Stimulated activated CD8-positive, alpha-beta memory T cell treated with anti-CD3 and anti-CD28 coated beads, Interleukin-4, amount 100 ng/mL, for 4 hours (primary cell): ENCODE results near the gene PDGFRB.
A peak's percentile ranks its signal among the peaks of the same experiment; 100 is the strongest.

Source experiments
- DNase-seq, 2 donors: peaks; one replicate each; pipeline ENCODE4 v3.0.0-alpha.2; 2020; ENCODE audit warnings: low read depth in 2 of 2, low spot score in 1 of 2

PDGFRB gene

DNA sequence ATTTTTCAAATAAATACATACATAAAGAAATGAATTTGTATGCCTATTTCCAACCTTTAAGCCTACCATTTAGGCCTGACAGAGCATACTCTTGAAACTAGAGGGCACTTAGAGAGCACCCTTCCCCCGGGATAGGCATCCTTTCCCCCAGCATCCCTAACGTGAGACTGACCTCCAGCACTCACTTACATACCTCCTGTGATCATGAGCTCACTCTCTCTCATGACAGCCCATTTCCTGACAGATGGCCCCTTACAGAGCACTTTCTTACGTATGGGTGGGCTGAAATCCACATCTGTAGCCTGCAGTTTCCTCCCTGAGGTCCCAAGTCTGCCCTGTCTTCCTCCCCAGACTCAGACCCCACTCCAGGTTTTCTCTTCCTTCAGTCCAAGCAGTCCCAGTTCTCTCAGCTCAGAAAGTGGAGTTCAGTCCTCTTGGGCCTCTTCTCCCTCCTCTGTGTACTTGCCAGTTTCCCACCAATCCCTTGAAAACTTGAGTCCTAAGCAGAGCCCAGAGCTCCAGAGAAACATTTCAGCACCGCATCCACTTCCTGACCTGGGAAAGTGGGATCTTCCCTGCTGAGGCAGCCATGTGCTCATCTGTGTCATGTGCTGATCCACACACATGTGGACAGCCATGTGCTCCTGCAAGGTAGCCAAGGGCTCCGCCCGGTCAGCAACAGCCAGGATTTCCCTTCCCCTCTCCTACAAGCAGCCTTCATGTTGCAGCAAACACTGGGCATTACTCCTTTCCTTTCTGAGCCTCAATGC lies 8.8 kb upstream of the PDGFRB start:
- no peak for DNase-seq

DNA sequence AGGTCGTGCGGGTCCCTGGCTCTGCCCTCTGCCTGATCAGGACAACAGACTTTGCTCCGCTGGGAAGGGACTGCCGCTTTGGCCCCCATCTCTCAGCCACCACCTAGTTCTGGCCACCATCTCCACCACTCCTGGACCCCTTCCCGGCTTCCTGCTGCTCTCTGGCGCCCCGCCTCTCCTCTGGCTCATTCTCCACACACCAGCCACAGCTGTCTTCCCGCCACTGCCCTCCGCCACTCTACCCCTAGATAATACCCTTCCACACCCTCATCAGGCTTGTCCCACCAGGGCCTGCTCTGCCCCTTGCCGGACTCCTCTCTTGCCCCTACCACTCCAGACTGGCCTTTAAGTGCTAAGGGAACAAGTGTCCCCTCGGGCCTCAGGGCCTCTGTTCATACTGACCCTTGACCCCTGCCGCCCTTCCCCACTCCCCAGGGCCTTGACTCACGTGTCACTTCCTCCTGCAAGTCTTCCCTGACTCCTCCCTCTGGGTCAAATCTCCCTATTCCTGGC lies 8.0 kb upstream of the PDGFRB start:
- DNase-seq, result no peak

DNA sequence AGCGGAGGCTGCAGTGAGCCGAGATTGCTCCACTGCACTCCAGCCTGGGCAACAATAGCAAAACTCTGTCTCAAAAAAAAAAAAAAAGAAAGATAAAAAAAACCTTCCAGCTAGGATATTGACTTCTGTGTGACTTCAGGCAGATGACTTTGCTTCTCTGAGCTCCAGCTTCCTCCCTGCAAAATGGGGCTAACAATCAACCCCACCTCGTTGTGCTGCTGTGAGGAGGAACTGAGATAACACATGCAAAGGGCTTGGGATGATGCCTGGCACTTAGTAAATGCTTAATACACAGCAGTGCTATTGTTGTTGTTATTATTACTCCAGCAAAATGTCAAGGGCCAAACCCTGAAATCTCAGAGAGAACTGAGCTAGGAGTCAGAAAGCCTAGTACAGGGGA lies 7.4 kb upstream of the PDGFRB start:
- DNase-seq, result no peak

DNA sequence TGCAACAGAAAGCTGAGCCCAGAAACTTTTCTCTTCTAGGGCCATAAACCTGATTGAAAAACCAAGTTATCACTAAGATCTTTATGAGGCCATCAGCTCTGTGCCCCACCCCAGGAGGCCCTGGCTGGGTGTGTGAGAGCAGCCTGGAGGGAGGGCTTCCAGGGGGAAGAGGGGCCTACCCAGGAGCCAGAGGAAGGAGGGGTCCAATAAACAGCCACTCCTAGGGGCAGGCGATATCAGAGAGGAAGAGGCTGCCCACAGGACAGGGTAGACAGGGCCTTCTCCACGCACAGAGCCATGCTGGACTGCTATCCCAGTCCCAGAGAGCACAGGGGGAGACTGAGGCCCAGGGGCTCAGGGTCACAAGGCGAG lies 6.5 kb upstream of the PDGFRB start:
- no peak for DNase-seq

DNA sequence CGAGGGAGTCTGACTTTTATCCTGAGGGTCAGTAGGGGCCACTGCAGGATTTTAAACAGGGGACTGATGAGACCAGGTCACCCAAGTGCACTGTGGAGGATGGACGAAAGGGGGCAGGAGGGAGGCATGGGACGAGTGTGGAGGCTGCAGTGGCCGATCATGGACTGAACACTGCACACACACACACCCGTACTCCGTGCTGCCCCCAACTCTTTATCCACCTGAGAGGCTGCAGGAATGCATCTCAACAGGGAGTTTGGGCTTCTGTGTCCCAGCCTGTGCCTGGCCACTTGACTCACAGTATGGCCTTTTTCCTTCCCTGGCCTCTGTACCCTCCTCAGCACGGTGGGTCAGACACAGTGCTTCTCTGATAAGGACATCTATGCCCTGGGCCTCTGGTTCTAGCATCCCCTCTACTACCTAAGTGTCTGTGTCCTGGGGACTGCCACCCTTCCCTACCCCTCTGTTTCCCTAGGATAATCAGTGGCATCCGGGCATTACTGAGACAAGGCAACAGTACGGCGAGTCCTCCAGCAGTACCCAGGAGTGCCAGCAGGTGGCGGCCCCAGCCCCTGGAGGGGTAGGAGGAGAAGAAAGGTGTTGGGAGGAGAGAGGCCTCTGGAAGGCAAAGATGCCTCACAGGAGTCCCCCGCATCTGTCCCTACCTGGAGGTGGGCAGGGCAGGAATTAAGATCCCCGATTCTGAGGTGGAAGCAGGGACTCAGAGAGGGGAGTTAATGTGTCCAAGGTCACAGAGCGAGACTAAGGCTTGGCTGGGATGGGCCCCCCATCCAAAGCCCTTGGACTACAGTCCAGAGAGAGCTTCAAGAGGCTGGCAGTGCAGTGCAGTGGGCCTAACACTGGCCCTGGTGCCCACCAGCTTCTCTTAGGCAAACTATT lies 5.8 kb upstream of the PDGFRB start:
- DNase-seq, result peak; percentile 32 to 52

DNA sequence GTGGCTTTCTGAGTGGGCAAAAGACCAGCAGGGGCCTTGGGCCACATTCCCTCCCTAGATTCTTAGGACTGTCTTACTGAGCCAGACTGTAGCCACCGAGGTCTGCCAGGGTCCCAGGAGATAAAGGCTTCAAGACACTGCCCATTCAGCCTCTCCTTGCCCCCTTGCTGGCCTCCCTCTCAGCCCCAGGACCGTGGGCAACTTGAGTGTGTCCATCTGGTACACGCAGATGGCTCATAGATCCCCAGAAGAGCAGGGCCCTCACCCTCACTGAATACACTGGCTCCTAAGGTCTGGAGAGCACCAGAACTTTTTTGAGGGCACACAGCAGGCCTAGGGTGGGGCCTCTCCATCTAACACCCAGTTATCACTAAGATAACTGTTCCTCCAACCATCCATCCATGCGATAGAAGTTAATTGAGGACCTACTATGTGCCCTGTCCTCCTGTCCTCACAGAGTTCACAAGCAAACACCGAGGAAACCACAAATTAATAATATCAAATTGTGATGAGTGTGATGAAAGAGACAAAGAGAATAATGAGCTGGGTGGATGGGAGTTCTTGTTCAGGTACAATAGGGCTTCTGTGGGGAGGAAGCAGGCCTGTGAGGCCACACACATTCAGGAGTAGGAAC lies 4.9 kb upstream of the PDGFRB start:
- DNase-seq, result no peak

DNA sequence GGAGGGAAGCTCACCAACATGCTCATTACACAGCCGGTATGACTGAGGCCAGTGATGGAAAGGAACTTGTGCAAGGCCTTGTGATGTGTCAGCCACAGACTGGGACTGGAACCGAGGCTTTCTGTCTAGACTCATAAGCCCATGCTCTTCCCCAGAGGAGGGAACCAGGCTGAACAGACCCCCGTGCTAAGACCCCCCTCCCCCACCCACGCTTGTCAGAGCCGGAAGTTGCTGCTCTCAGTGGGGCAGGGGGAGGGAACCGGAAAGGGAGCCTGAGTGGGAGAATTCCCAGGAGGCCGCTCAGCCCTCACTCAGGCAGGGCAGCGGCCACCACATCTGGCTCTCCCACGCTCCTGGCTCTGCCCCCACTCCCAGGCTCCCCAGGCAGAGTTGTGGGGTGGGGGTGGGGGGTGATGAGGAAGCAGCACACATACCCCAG lies 4.1 kb upstream of the PDGFRB start:
- no peak for DNase-seq

DNA sequence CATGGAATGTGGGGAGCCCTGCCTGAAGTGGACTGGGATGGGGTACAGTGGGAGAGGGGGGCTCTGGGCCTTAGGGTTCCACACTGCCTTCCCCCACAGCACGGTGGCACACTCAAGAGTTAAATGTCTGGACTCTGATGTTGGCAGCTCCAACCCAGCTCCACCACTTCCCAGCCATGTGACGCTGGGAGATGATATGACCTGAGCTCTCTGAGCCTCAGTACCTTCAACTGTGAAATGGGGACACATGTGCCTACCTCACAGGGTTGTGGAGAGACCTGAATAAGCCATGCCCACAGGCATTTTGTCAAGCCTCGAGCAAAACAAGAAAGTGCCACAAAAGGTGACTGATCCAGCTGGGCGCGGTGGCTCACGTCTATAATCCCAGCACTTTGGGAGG lies 3.4 kb upstream of the PDGFRB start:
- DNase-seq, result no peak

DNA sequence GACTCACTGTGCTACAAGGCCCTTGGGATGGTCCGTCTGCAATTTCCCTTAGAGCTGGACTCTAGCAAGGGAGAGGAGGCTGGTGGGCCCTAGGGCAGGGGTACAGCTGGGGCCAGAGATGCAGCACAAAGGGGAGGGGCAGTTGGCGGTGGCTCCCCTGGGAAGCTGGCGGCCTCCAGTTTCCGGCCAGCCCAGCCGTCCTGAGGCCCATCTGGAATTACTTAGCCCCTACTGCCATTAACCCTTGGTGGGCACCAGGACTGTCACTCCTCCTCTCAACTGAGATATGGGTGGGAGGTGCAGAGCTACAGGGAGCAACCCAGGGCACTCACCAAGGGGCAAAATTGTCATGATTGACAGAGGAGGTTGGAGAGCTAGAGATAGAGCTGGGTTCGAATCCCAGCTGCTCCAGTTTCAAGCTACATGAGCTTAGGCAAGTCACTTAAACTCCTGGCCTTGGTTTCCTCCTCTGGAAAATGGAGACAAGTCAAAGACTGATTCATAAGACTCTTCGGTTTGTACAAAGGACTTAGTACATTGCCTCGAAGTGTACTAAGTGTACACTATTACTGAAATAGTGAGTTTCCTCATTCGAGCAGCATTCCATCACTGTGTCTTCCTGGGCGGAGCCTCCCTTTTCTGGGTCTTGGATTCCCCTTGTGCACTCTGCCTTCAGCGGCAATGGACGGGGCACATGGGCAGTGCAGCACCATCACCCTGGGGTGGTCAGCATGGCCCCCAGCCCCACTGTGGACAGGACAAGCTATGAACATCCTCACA lies 2.7 kb upstream of the PDGFRB start:
- no peak for DNase-seq

DNA sequence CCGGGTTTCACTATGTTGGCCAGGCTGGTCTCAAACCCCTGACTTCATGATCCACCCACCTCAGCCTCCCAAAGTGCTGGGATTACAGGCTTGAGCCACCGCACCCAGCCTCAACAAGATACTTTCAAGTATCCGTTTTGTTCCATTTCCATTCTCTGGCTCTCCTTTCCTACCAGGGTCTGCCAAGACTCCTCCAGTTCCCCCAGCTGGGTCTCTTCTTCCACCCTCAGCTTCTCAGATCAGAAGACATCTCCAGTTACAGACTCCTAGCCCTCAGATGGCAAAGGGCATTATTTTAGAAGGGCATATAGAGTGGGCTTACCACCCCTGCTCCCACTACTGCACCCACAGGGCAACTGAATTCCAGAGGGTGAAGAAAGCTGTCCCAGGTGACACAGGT lies 1.5 kb upstream of the PDGFRB start:
- no peak for DNase-seq

DNA sequence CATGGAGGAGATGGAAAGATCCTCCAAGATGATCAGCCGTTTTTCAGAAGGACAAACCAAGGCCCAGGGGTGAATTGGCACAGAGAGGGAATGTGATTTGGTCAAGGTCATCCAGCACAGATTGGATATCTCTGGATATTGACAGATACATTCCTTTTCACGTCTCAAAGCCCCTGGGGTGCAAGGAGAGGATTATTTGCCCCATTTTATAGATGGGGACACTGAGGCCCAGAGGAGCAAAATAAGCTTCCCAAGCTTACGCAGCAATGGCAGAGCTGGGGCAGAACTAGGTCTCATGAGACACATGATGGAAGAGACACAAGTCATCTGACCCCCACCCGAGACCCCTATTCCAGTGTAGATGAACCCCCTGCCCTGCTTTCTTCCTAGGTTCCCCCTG lies 895 bp upstream of the PDGFRB start:
- DNase-seq, result no peak

DNA sequence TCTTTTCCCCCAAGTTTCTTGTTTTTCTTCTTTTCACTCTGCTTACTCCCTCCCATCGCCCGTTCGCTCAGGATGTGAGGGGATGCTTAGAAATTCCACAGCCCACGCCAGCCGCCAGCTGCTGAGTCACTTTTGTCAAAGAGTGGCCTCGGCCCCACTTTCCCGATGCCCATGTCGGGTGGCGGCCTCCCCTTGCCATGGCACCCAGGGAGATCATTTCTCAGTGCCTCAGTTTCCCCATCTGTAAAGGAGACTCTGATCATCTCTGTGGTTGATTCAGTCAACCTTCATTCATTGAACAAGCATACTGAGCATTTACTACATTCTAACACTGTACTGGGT lies 353 bp upstream of the PDGFRB start:
- DNase-seq, result no peak

DNA sequence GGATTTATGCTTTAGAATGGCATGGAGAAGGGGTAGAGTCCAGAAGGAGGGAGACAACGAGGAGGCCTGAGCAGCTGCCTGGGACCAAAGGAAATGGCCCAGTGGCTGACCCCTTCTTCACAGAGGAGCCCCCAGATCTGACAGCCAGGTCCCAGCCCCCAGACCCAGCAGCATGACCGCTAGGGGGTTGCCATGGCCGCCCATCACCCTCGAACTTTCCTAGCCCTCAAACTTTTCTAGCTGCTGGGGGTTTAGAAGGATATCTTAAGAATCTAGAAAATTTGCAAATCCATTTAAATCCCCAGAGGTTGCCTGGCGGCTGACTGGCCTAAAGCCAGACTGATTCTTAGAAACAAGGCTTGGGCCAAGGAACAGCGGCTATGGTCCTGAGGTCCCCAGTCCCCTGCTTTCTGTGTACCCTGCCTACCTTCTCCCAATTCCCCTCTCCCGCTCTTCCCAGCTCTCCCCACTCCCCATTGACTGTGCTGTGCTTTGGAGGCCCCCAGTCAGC lies 972 bp downstream of the PDGFRB start:
- no peak for DNase-seq

DNA sequence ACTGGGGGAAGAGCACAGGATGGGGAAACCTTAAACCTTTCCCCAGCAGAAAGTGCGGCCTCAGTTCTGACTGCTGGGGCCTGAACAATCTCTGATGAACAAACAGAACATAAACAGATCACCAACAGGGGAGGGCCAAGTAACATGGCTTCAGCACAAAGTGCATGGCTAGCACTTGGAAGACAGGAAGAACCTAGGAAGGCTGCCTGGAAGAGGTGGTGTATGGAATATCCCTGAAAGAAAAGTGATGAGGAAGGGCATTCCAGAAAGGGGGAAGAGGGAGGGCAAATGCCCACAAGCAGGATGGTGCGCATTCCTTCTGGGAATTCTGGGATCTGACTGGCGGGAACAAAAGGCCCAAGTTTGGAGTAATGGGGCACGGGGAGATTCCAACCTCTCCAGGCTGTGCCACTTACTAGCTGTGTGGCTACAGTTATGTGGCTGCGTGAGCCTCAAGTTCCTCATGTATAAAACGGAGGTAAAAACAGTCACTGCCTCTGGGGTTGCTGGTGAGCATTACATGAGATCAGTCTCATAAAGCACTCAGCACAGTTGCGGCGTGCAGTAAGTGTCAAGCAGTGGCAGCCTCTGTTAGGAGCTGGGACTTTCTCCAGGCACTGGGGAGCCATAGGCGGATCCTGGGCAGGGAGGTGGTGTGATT lies 1.6 kb downstream of the PDGFRB start:
- DNase-seq, result no peak

DNA sequence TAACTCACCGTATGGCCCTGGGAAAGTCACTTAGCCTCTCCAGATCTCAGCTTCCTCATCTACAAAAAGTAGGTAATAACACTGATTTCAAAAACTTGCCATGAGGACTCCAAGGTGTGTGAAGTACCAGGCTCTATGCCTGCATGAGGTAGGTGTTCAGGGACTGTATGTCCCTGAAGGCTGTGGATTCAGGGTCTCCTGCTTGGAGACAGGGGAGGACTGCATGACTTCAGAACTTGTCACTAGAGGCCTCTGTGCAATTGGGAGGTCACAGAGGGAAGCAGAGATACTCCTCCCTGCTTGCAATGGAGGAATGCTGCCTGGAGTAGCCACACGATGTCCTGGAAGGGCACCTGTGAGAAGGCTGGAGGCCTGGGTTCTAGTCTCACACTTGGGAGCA lies 2.2 kb downstream of the PDGFRB start:
- DNase-seq, result no peak

DNA sequence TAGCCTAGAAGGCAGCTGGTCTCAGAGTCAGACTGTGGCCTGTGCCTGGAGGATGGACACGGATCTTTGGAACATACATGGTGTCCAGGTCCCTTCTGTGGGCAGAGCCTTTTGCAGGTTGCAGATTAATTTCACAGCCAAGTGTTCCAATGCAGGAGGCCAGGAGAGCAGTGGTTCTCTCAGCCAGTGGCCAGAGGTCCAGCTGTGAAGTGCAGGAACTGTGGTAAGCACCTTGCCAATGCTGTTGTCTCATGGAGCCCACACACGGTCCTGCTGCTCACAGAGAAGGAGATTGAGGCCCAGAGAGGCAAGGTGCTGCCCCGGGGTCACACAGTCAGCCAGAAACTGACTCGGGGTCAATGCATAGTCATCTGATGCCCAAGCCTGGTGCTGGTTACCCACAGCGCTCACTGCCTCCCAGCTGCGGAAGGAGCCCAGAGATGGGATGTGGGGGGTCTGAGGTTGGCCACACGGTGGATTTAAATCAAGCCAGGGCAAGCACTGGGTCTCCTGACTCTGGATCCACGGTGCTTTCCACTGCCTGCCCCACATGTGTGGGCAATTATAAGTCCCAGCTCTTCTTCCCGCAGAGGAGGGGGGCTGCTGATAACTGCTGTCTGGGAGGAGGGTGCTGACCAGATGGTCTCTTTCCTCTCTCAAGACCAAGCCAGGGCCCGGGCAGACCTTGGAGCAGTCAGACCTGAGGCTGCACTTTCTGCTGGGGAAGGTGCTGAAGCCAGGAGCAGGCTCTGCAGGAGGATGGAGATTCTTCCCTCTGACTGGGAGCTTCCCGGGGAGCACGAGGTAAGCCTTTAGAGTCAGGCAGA lies 2.8 kb downstream of the PDGFRB start:
- no peak for DNase-seq

DNA sequence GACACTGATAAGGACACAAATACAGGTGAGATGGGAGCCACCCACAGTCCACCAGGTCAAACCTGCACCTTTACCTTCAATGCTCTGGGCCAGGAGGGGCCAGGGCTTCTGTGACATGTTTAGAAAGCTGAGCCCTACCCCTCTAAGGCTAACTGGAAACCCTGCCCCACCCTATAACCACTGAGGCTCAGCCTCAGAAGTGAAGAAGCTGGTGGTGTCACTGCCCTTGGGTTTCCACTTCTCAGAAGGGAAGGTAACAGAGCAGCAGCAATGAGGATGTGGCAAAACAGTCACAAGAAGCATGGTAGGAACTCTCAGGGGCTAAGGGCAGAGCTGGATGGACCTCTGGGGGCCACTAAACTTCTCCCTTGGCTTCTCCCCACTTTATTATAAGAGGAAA lies 6.0 kb downstream of the PDGFRB start:
- DNase-seq, result no peak

DNA sequence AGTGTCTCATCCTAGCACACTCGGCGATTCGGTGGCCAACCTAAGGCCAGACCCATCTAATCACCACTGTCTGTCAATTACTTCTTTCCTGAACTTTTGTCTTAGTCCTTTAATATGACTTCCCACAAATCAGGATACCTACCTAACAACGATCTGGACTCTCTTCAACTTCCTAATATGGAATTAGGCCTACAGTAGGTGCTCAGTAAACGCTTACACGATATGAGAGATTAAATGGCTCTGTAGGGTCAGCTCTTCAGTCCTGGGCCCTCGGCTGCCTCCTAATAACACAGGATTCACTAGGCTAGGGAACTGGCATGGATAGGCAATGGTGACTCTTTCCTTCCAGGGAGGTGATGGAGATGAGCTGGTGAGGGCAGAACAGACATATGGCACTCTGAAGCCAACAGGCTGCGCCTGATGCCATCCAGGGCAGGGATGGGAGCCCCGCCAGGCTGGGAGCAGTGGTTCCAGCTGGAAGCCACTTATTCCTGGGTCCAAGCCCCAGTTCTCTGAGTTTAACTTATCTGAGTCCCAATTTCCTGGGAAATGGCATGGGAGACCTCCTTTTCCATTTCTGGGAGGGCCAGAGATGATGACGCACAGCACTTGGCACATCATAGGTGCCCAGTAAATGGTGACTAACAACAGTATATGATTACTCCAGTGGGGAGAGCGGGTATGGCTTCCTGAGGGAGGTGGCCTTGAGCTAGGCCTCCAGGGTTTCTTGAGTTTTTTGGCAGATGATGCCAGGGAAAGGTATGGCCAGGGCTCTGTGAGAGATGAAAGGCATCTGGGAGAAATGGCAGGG lies 7.3 kb downstream of the PDGFRB start:
- no peak for DNase-seq

DNA sequence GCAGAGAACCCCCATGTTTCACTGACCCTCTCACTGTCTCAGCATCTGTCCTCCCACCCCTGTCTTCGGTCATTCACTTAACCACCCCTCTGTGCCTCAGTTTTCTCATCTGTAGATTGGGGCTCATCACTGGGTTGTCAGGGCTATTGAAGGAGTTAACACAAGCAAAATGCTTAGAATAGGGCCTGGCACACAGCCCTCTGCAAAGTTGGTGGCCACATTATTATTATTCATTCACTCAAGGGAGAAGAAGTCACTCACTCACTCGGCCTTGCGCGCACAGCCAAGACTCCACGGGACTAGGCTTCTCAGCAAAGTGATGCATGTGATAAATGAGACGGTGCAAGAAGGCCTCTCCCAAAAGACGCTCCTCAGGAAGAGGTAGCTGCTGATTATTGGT lies 8.0 kb downstream of the PDGFRB start:
- DNase-seq, result no peak
